MM.1S (cell line): ENCODE measurements around the gene INSRR.

Experiments used
- DNase-seq: peaks from one replicate; pipeline ENCODE4 v3.0.0-alpha.2; 2015
- H2AFZ ChIP-seq: fragments of 300-600 bp; sonication (generic); 2 replicates; pipeline ENCODE4 v1.6.0; 2016; ENCODE audit warnings: antibody characterized with exemption, low read length
- H3F3A ChIP-seq: fragments of 300-600 bp; sonication (generic); 2 replicates; pipeline ENCODE4 v1.6.1; 2016; ENCODE audit warnings: mild to moderate bottlenecking, antibody characterized with exemption, low read length, moderate library complexity, mixed read lengths; ENCODE audit not compliant: insufficient read depth
- H3K27ac ChIP-seq: fragments of 300-600 bp; sonication (generic); 2 replicates; pipeline ENCODE4 v1.5.1; 2016; ENCODE audit warnings: mild to moderate bottlenecking, low read length
- H3K27me3 ChIP-seq: fragments of 300-600 bp; sonication (generic); replicated peaks from 2 replicates; pipeline ENCODE4 v1.6.0; 2016; ENCODE audit warnings: low read length; ENCODE audit not compliant: insufficient read depth
- H3K36me3 ChIP-seq: fragments of 300-600 bp; sonication (generic); replicated peaks from 2 replicates; pipeline ENCODE4 v1.6.1; 2016; ENCODE audit warnings: mild to moderate bottlenecking, low read length, mixed read lengths; ENCODE audit not compliant: insufficient read depth
- H3K4me1 ChIP-seq: fragments of 300-600 bp; sonication (generic); 2 replicates; pipeline ENCODE4 v1.6.1; 2016; ENCODE audit warnings: low read length, mixed read lengths
- H3K4me2 ChIP-seq: fragments of 300-600 bp; sonication (generic); 2 replicates; pipeline ENCODE4 v1.6.0; 2016; ENCODE audit warnings: low read depth, low read length
- H3K4me3 ChIP-seq: fragments of 300-600 bp; sonication (generic); 2 replicates; pipeline ENCODE4 v1.5.1; 2016; ENCODE audit warnings: low read length, mixed read lengths
- H3K79me2 ChIP-seq: fragments of 300-600 bp; sonication (generic); 2 replicates; pipeline ENCODE4 v1.6.1; 2016; ENCODE audit warnings: mixed run types, low read length, mixed read lengths
- H3K9ac ChIP-seq: fragments of 300-600 bp; sonication (generic); 2 replicates; pipeline ENCODE4 v1.6.1; 2016; ENCODE audit warnings: low read length, mixed read lengths
- H3K9me2 ChIP-seq: fragments of 300-600 bp; sonication (generic); replicated peaks from 2 replicates; pipeline ENCODE4 v1.6.1; 2016; ENCODE audit warnings: mild to moderate bottlenecking, low read length, mixed read lengths; ENCODE audit not compliant: insufficient read depth
- H3K9me3 ChIP-seq: fragments of 300-600 bp; sonication (generic); replicated peaks from 2 replicates; pipeline ENCODE4 v1.6.1; 2016; ENCODE audit warnings: mild to moderate bottlenecking, low read length, mixed read lengths; ENCODE audit not compliant: insufficient read depth
- H4K20me1 ChIP-seq: fragments of 300-600 bp; sonication (generic); 2 replicates; pipeline ENCODE4 v1.6.1; 2016; ENCODE audit warnings: mild to moderate bottlenecking, low read length, moderate library complexity, mixed read lengths; ENCODE audit not compliant: insufficient read depth
- CTCF ChIP-seq: fragments of 300-600 bp; sonication (generic); IDR thresholded peaks from 2 replicates; pipeline ENCODE4 v1.5.1; 2016; ENCODE audit warnings: antibody characterized with exemption, low read length, mixed read lengths
- EZH2 ChIP-seq: fragments of 300-600 bp; sonication (generic); optimal IDR thresholded peaks from 2 replicates; pipeline ENCODE3; 2017; ENCODE audit warnings: low read depth, mild to moderate bottlenecking, antibody characterized with exemption, low read length, mixed read lengths
- EZH2phosphoT487 ChIP-seq: fragments of 300-600 bp; sonication (generic); IDR thresholded peaks from 2 replicates; pipeline ENCODE4 v1.6.1; 2018; ENCODE audit warnings: antibody characterized with exemption, low read length

INSRR gene

GRCh38 chr1:156900896-156901589, 42.1 kb upstream of the INSRR start:
- Histone ChIP-seq H3K27ac (no peak overlapping the region), H3K36me3 (no peaks in the 10 kb centered on the region), H3K9me3 (no peaks in the 10 kb centered on the region), H4K20me1 (no peaks in the 10 kb centered on the region), H3K79me2 (no peaks in the 10 kb centered on the region), H3K4me1 (no peaks in the 10 kb centered on the region), H3K4me2 (no peak overlapping the region), H3K27me3 (peaks cover 99% of the 10 kb centered on the region), H3K9ac (no peak overlapping the region), H3K9me2 (no peaks in the 10 kb centered on the region), H2AFZ (no peak overlapping the region), H3K4me3 (no peak overlapping the region), H3F3A (no peaks in the 10 kb centered on the region)
- TF ChIP-seq CTCF = no peak
- TF ChIP-seq EZH2 = no peak
- no peak for TF ChIP-seq EZH2phosphoT487
- DNase-seq = no peak

- Histone ChIP-seq H3K4me3 (no peak overlapping the region), H3K79me2 (no peaks in the 10 kb centered on the region), H3K4me1 (no peaks in the 10 kb centered on the region)
Observed at GRCh38 chr1:156899956-156900718, 41.2 kb upstream of the INSRR start.

GRCh38 chr1:156898971-156899664, 40.2 kb upstream of the INSRR start:
- no peaks in the 10 kb centered on the region for H3K9me2 ChIP-seq
- no peak overlapping the region for H3K4me3 ChIP-seq
- peaks cover 99% of the 10 kb centered on the region for H3K27me3 ChIP-seq
- no peak for DNase-seq
- H3K9me3 ChIP-seq = no peaks in the 10 kb centered on the region
- no peak for TF ChIP-seq EZH2phosphoT487
- no peak for TF ChIP-seq CTCF
- TF ChIP-seq EZH2 = no peak
- H3K27ac ChIP-seq = no peak overlapping the region
- no peaks in the 10 kb centered on the region for H4K20me1 ChIP-seq
- no peak overlapping the region for H2AFZ ChIP-seq
- H3K4me1 ChIP-seq = no peaks in the 10 kb centered on the region
- no peak overlapping the region for H3K4me2 ChIP-seq
- H3K79me2 ChIP-seq = no peaks in the 10 kb centered on the region
- no peaks in the 10 kb centered on the region for H3K36me3 ChIP-seq
- no peaks in the 10 kb centered on the region for H3F3A ChIP-seq
- no peak overlapping the region for H3K9ac ChIP-seq

More at GRCh38 chr1:156899956-156900718, 41.2 kb upstream of the INSRR start:
- no peak overlapping the region for H3K4me2 ChIP-seq
- H3K9me2 ChIP-seq = no peaks in the 10 kb centered on the region
- H2AFZ ChIP-seq = no peak overlapping the region
- H3F3A ChIP-seq = no peaks in the 10 kb centered on the region
- DNase-seq = no peak
- H3K9ac ChIP-seq = no peak overlapping the region
- H4K20me1 ChIP-seq = no peaks in the 10 kb centered on the region
- no peak overlapping the region for H3K27ac ChIP-seq
- TF ChIP-seq EZH2 (no peak), CTCF (no peak), EZH2phosphoT487 (no peak)
- H3K36me3 ChIP-seq = no peaks in the 10 kb centered on the region
- peaks cover 99% of the 10 kb centered on the region for H3K27me3 ChIP-seq
- H3K9me3 ChIP-seq = no peaks in the 10 kb centered on the region
